Measurements from ENCODE around the gene DNM2. TPM values are rescaled to one million over a fixed set of nuclear protein-coding genes. Genes with fewer than 3 reads are reported as not detected.

DNM2 gene
- total and polyA plus RNA-seq, 10 of the 15 experiments (the other 5 are each of a cell fraction or from before 2014, with no cell fraction given) = 1.2 to 146 (median 68.9) TPM

- in situ Hi-C loops (cut with MboI) (no loop called here), intact Hi-C loops (cut with micrococcal nuclease; ENCODE audit: unreplicated experiment) (loop anchor here (5.0 kb wide), 1 partner anchor 58 kb away; the partner anchor contains the start of gene DNM2)
- SMC1A ChIA-PET (ENCODE audit: uncharacterized antibody, unreplicated experiment) = interaction anchor here (1.7 kb wide), 1 partner anchor 57 kb away, joined by 4 read pairs; the partner anchor contains the start of gene DNM2
- TF ChIP-seq NRF1 (conservative IDR thresholded peaks at IDR 0.05; ENCODE audit: low read depth, low read length) (no peak), IRF3 (IDR thresholded peaks at IDR 0.05) (no peak), TCF3 (IDR thresholded peaks at IDR 0.05; ENCODE audit: borderline replicate concordance, insufficient read depth, low read depth, low read length) (no peak), RB1 (IDR thresholded peaks at IDR 0.05; ENCODE audit: borderline replicate concordance) (no peak), TAF1 (IDR thresholded peaks at IDR 0.05; ENCODE audit: borderline replicate concordance, low read depth, low read length) (no peak), BHLHE40 (IDR thresholded peaks at IDR 0.05; ENCODE audit: borderline replicate concordance in 1 of 2, low read depth in 2 of 2, low read length in 1 of 2) (no peak), ZNF687 (IDR thresholded peaks at IDR 0.05) (no peak), ZSCAN29 (IDR thresholded peaks at IDR 0.05) (no peak), NR2C1 (IDR thresholded peaks at IDR 0.05) (no peak), HDAC6 (IDR thresholded peaks at IDR 0.05; ENCODE audit: unreplicated experiment) (no peak), NBN (IDR thresholded peaks at IDR 0.05) (no peak)
- H4K20me1 ChIP-seq (ENCODE audit: control insufficient read depth, insufficient read depth) = no peaks in the 10 kb centered on the region
- no peak overlapping the region for H2AFZ ChIP-seq (ENCODE audit: control insufficient read depth, low read depth, low read length)
- no peaks in the 10 kb centered on the region for H3K79me2 ChIP-seq (ENCODE audit: control insufficient read depth, insufficient read depth, low read length)
- no peak overlapping the region for H3K9ac ChIP-seq (ENCODE audit: control insufficient read depth, insufficient read depth, low read length)
- DNase-seq (ENCODE audit: low read depth, low spot score) (no peak), FAIRE-seq (no peak), ATAC-seq (no peak)
- CTCF ChIA-PET = interaction anchor here (1.4 to 2.0 kb wide), 3 partner anchors 58 to 89 kb away, joined by 3 to 5 read pairs (median 5); partner anchors contain the start of gene DNM2
- no peak overlapping the region for H3K27ac ChIP-seq (ENCODE audit: control insufficient read depth, insufficient read depth)
- no peak overlapping the region for H3K4me2 ChIP-seq (ENCODE audit: control insufficient read depth, insufficient read depth)
- peaks cover 11 to 21% of the 10 kb centered on the region in 2 experiments for H3K36me3 ChIP-seq (ENCODE audit: control insufficient read depth in 2 of 2, insufficient read depth in 2 of 2, low read length in 1 of 2)
- H3K4me3 ChIP-seq = no peak overlapping the region
- RAD21 ChIA-PET (ENCODE audit: unreplicated experiment) = interaction anchor here (0.6 kb wide), 1 partner anchor 155 kb away, joined by 3 read pairs; no protein-coding TSS in a partner anchor
- WGBS (ENCODE audit: insufficient coverage, insufficient replicate concordance, low lambda C conversion rate, missing lambda C conversion rate) = 98% methylated on average over 6 of the region's 6 CpGs
- BruUV-seq (replicated peaks) = no TSS peak
- H3K27me3 ChIP-seq (replicated peaks in 1 of 2; ENCODE audit: control insufficient read depth in 2 of 2, insufficient read depth in 2 of 2, low read length in 1 of 2) = no peaks in the 10 kb centered on the region
- no peaks in the 10 kb centered on the region; the same call in 2 of the 3 replicates for H3K9me3 ChIP-seq (replicated peaks; ENCODE audit: control insufficient read depth, insufficient read depth, low read length)
- peaks cover 21% of the 10 kb centered on the region for H3K4me1 ChIP-seq (ENCODE audit: control insufficient read depth, insufficient read depth, low read length)
- POLR2A ChIA-PET = interaction anchor here (0.7 to 1.7 kb wide), 2 partner anchors 10 to 672 kb away, joined by 3 read pairs; partner anchors contain the start of gene ANGPTL6
These were observed 57.0 kb downstream of the DNM2 start for GRCh38 chr19:10774893-10775292.
